Right forelimb (tissue), 1 donor: ENCODE measurements around the gene ADCY9.
"Not testable (repeated sequence)": the region's sequence is repeated elsewhere in the genome, so short reads cannot be mapped to it uniquely, and the experiment has no call there.

Experiments
- DNase-seq: peaks from one replicate; pipeline ENCODE4 v3.0.0-alpha.2; 2018

ADCY9 gene

GRCh38 chr16:4092547-4093265 lies 23.5 kb downstream of the ADCY9 start:
- DNase-seq = no peak

DNA sequence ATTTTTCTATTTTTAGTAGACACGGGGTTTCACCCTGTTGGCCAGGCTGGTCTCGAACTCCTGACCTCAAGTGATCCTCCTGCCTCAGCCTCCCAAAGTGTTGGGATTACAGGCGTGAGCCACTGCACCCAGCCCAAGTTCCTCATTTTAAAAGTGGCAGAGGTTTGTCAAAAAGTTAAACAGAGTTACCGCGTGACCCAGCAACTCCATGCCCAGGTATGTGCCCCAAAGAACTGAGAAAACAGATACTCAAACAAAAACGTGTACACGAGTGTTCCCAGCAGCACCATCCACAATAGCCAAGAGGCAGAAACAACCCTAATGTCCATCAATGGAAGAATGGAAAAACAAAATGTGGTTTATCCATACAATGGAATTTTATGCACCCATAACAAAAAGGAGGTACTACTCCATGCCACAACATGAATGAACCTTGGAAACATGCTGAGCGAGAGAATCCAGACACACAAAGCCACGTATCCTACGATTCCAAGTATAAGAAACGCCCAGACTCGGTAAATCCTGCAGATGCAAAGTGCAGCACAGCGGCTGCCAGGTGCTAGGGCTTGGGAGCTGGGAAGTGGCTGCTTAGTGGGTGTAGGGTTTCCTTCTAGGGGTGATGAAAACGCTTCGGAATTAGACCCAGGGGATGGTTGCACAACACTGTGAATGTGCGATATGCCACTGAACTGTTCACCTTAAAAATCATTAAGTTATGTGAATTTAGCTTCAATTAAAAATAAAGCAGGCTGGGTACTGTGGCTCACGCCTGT lies 24.8 kb downstream of the ADCY9 start:
- DNase-seq = no peak

DNA sequence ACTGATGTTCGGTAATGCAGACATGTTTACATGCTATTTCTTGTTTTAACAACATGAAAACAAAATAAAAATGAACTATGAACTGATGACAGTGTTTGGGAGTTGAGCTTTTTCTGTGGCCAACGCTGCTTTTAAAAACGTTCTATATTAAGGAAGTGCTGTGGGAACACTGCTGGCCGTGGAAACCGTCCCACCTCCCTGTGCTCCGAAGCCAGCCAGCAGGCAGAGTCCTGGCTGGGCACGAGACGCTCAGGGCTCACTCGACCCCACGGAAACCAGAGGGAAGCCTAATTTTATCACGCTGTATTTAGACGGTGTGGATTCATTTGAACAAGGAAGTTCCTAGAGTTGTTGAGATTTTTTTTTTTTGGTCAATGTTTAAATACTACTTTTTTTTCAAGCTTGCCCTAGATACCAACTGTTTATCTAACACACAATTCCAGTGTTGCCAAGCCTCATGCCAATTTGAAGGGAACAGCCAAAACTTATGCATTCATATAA lies 25.8 kb downstream of the ADCY9 start:
- no peak for DNase-seq

DNA sequence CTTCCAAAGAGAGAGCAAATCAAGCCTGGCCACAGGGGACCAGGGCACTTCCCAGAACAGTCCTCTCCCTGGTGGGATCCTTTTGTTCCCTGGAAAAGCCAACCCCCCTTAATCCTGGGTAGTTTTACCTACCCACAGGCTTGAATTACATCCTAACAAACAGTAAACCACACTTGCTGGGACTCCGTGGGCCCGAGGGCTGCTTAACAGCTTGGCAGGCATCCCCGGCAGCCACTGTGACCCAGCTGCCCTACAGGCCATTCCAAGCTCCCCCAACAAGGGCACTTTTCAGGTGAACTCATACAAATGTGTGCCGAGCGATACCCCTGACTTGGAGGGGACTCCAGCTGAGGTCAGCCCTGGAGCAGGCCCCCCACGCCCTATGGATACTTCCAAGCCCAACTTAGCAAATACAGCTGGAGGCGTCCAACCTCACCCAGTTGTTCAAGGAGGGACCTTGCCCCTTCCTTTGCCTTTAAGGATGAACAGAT lies 26.4 kb downstream of the ADCY9 start:
- no peak for DNase-seq

DNA sequence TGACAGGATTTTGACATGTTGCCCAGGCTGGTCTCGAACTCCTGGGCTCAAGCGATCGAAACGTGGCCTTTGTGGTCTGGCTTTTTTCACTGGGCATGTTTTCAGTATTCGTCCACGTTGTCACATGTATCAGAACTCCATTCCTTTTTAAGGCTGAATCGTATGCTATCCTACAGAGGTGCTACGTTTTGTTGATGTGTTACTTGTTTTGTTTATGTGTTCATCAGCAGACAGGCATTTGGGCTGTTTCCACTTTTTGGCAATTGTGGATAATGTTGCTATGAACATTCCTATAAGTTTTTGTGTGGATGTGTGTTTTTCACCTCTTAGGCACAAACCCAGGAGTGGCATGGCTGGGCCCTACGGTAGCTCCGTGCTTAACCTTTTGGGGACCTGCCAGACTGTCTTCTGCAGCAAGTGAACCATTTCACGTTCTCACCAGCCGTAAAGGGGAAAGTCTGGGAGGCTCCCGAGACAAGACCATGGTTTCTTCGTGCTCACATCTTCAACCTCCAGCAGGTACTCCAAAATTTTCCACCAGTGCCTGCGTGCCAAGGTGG lies 26.9 kb downstream of the ADCY9 start:
- DNase-seq = no peak

DNA sequence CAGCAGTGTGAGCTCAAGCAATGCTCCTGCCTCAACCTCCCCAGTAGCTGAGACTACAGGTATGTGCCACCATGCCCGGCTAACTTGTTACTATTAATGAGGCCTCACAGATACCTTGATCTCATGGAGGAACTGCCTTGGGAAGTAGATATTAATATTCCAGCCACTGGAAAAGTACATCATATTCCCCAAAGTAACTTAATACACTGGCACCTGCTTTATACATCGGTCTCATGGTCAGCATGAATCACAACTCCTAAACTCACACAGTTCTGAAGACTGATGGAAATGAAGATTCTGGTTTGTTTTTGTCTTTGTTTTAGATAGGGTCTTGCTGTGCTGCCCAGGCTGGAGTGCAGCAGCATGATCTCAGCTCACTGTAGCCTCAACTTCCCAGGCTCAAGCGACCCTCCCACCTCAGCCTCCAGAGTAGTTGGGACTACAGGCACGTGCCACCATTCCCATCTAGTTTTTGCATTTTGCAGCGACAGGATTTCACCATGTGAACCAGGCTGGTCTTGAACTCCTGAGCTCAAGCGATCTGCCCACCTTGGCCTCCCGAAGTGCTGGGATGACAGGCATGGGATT lies 28.2 kb downstream of the ADCY9 start:
- no peak for DNase-seq

DNA sequence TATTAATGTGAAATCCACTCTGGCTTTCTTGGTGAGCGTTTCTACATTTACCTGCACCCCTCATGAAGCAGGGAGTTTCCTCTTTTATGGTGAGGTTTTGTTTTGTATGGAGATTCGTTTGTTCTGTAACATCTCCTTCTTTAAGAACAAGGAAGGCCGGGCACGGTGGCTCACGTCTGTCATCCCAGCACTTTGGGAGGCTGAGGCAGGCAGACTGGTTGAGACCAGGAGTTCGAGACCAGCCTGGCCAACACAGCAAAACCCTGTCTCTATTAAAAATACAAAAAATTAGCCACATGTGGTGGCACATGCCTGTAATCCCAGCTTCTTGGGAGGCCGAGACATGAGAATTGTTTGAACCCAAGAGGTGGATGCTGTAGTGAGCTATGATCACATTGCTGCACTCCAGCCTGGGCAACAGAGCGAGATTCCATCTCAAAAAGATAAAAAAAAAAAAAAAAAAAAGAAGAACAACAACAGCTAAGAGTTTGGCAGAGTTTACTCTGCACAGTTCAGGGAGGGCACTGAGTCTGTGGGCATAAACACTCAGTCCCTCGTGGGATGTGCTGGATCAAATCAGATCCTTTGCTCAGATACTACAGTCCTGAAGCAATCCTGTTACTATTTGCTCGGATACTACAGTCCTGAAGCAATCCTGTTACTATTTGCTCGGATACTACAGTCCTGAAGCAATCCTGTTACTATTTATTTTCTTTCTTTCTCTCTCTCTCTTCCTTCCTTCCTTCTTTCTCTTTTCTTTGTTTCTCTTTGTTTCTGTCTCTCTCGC lies 28.9 kb downstream of the ADCY9 start:
- no peak for DNase-seq

GRCh38 chr16:4086153-4086552 lies 30.1 kb downstream of the ADCY9 start:
- no peak for DNase-seq

DNA sequence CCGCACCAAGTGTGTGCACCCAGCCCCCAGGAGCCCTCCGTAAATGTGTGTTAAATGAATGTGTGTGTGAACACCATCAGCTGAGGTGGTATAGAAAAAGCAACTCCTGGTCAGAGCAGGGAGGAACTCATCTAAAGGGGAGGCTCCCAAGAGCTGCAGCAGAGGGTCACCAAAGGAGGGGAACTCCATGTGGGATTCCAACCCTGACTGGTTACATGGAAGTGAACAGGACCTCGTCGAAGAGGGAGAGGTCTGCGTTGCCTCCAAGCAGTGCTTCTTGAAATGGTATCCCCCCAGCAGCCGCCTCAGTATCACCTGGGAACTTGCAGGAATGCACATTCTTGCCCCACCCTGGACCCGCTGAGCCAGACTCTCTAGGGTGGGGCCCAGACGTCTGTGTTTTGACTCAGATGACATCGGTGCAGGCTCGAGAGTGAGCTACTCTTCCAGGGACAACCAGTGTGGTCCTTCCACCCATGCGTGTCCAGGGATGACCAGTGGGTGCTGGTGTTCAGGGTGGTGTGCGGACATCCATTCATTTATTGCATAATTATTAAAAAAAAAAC lies 30.8 kb downstream of the ADCY9 start:
- no peak for DNase-seq

DNA sequence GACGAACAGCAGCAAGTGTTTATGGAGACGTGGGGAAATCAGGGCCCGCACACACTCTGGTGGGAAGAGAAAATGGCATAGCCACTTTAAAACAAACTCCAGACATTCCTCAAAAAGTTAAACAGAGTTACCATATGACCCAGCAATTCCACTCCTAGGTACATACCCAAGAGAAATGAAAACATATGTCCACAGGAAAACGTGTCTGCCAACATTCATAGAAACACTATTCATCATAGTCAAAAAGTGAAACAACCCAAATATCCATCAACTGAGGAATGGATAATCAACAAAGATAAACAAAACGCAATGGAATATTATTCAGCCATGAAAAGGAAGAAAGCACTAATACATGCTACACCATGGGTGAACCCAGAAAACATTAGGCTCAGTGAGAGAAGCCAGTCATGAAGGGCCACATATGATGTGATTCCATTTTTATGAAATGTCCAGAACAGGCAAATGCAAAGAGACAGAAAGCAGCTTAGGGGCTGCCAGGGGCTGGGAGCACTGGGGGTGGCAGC lies 32.8 kb downstream of the ADCY9 start:
- DNase-seq = no peak

DNA sequence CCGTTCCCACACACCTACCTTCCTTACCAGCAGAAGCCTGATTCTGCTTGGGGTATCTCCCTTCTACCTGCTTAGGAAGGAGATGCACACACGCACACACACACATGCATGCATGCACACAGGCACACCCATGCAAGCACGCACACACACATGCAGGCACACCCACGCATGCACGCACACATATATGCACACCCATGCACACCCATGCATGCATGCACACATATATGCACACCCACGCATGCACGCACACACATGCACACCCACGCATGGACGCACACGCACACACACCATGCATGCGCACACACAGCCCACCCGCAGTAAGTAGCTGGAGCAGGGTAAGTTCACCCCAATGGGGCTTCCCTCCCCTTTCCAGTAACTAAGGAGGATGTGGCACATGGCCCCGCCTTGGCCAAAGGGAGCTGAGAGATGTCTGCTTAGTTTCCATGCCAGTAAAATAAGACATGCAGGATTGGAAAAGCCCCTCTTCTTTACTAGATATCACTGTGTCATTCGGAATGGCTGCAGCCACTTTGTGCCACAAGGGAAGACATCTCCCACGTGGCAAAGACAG lies 33.7 kb downstream of the ADCY9 start:
- no peak for DNase-seq

GRCh38 chr16:4081521-4082021 lies 34.7 kb downstream of the ADCY9 start:
- no peak for DNase-seq

GRCh38 chr16:4081047-4081446 lies 35.2 kb downstream of the ADCY9 start:
- DNase-seq = no peak

DNA sequence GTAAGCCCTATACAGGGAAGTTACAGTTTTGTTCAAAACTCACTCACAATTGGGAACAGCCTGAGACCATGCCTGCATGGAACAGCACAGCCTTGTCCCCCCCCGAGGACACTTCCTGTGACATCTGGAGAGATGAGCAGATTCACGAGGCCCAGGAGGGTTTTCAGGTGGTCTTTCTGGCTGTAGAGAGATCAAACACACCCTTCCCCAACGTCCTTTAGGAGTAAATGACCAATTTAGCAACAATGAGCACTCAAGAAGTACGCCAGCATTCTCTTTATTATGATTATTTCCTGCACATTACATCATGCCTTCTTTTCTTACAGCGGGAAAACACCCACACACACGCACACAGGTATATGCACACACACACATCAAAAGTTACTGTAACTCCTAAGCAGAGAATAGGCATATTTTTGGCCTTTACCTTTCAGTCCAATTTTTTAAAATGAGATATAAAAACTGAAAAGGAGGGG lies 39.0 kb downstream of the ADCY9 start:
- no peak for DNase-seq

- DNase-seq = no peak
Measured at GRCh38 chr16:4075534-4075933, 40.7 kb downstream of the ADCY9 start.

- not testable (repeated sequence) for DNase-seq
Measured at GRCh38 chr16:4073150-4073549, 43.1 kb downstream of the ADCY9 start.

GRCh38 chr16:4071686-4072561 lies 44.3 kb downstream of the ADCY9 start:
- no peak for DNase-seq

GRCh38 chr16:4070936-4071335 lies 45.3 kb downstream of the ADCY9 start:
- DNase-seq = no peak

GRCh38 chr16:4067262-4068001 lies 48.8 kb downstream of the ADCY9 start:
- no peak for DNase-seq
